Neural progenitor cell (in vitro differentiated cells): ENCODE data around the gene NR1H3. TPM values are rescaled to one million over a fixed set of nuclear protein-coding genes. Genes with fewer than 3 reads are reported as not detected.

Experiments used
- DNase-seq: peaks from one replicate; pipeline ENCODE4 v3.0.0-alpha.2; 2016; ENCODE audit warnings: low spot score
- H2AFZ ChIP-seq: fragments of 200-600 bp; sonication (generic); replicated peaks from 2 replicates; pipeline ENCODE4 v1.6.1; 2016; ENCODE audit warnings: antibody characterized with exemption
- H3F3A ChIP-seq: fragments of 200-600 bp; sonication (generic); 2 replicates; pipeline ENCODE4 v1.6.1; 2016; ENCODE audit warnings: antibody characterized with exemption, low read depth
- H3K27ac ChIP-seq: fragments of 200-600 bp; sonication (generic); 2 replicates; pipeline ENCODE4 v1.5.1; 2016; ENCODE audit warnings: mild to moderate bottlenecking
- H3K27me3 ChIP-seq: fragments of 200-600 bp; sonication (generic); 2 replicates; pipeline ENCODE4 v1.6.1; 2016; ENCODE audit warnings: mild to moderate bottlenecking, moderate library complexity
- H3K36me3 ChIP-seq: fragments of 200-600 bp; sonication (generic); 2 replicates; pipeline ENCODE4 v1.5.1; 2016
- H3K4me1 ChIP-seq: fragments of 200-600 bp; sonication (generic); 2 replicates; pipeline ENCODE4 v1.6.1; 2016; ENCODE audit warnings: mixed run types
- H3K4me2 ChIP-seq: fragments of 200-600 bp; sonication (generic); 2 replicates; pipeline ENCODE4 v1.6.1; 2016
- H3K4me3 ChIP-seq: fragments of 200-600 bp; sonication (generic); 2 replicates; pipeline ENCODE4 v1.5.1; 2016
- H3K79me2 ChIP-seq: fragments of 200-600 bp; sonication (generic); 2 replicates; pipeline ENCODE4 v1.6.1; 2016; ENCODE audit warnings: low read depth
- H3K9ac ChIP-seq: fragments of 200-600 bp; sonication (generic); 2 replicates; pipeline ENCODE4 v1.6.1; 2016
- H3K9me3 ChIP-seq: fragments of 200-600 bp; sonication (generic); 2 replicates; pipeline ENCODE4 v1.5.1; 2016; ENCODE audit warnings: low read depth
- H4K20me1 ChIP-seq: fragments of 200-600 bp; sonication (generic); 2 replicates; pipeline ENCODE4 v1.6.1; 2016; ENCODE audit warnings: low read depth
- H3K27ac Mint-ChIP-seq: 3 replicates; pipeline ENCODE4 v1.8.0; 2021; ENCODE audit warnings: mixed read lengths
- H3K27me3 Mint-ChIP-seq: 2 replicates; pipeline ENCODE4 v1.8.0; 2022; ENCODE audit warnings: low read depth, mild to moderate bottlenecking, inconsistent platforms, moderate library complexity, mixed read lengths; ENCODE audit not compliant: insufficient read depth
- H3K36me3 Mint-ChIP-seq: 3 replicates; pipeline ENCODE4 v1.8.0; 2021; ENCODE audit warnings: mixed read lengths
- H3K4me1 Mint-ChIP-seq: 3 replicates; pipeline ENCODE4 v1.8.0; 2021; ENCODE audit warnings: mixed read lengths
- H3K4me3 Mint-ChIP-seq: 3 replicates; pipeline ENCODE4 v1.8.0; 2021; ENCODE audit warnings: mild to moderate bottlenecking, moderate library complexity, mixed read lengths
- H3K9me3 Mint-ChIP-seq: 3 replicates; pipeline ENCODE4 v1.8.0; 2020; ENCODE audit warnings: mixed read lengths
- EZH2 ChIP-seq: fragments of 200-600 bp; sonication (generic); IDR thresholded peaks from 2 replicates; pipeline ENCODE4 v1.6.1; 2017; ENCODE audit warnings: antibody characterized with exemption, mild to moderate bottlenecking, moderate library complexity
- EZH2phosphoT487 ChIP-seq: fragments of 200-600 bp; sonication (generic); IDR thresholded peaks from 2 replicates; pipeline ENCODE4 v1.6.1; 2017; ENCODE audit warnings: antibody characterized with exemption
- total RNA-seq: library from RNA; depleted of rRNA; stranded (reverse); fragments of >200 nt; gene quantifications from 2 replicates; pipeline ENCODE4 v1.2.3, GENCODE V29; 2015; ENCODE audit warnings: low replicate concordance
- TF ChIP-seq, protein P1 (sequence below): fragments of 200-600 bp; sonication (generic); IDR thresholded peaks from 2 replicates; pipeline ENCODE4 v1.5.1; 2017; ENCODE audit warnings: antibody characterized with exemption, mild to moderate bottlenecking

The NR1H3 gene
- total RNA-seq, 1 donor from 2014 or later = 7.5 TPM

GRCh38 chr11:47299078-47299477 lies 41.3 kb downstream of the NR1H3 start:
- H3K36me3 ChIP-seq = peaks cover 8% of the 10 kb centered on the region
- no peaks in the 10 kb centered on the region for H3K4me1 ChIP-seq
- no peak overlapping the region for H3K27ac ChIP-seq
- H3K36me3 Mint-ChIP-seq = peaks cover 58% of the 10 kb centered on the region
- H3K27me3 Mint-ChIP-seq = peaks cover 2% of the 10 kb centered on the region
- H3K4me3 Mint-ChIP-seq = no peak overlapping the region
- H3K9ac ChIP-seq = no peak overlapping the region
- no peaks in the 10 kb centered on the region for H4K20me1 ChIP-seq
- H3K27me3 ChIP-seq = no peaks in the 10 kb centered on the region
- TF ChIP-seq, protein P1, sequence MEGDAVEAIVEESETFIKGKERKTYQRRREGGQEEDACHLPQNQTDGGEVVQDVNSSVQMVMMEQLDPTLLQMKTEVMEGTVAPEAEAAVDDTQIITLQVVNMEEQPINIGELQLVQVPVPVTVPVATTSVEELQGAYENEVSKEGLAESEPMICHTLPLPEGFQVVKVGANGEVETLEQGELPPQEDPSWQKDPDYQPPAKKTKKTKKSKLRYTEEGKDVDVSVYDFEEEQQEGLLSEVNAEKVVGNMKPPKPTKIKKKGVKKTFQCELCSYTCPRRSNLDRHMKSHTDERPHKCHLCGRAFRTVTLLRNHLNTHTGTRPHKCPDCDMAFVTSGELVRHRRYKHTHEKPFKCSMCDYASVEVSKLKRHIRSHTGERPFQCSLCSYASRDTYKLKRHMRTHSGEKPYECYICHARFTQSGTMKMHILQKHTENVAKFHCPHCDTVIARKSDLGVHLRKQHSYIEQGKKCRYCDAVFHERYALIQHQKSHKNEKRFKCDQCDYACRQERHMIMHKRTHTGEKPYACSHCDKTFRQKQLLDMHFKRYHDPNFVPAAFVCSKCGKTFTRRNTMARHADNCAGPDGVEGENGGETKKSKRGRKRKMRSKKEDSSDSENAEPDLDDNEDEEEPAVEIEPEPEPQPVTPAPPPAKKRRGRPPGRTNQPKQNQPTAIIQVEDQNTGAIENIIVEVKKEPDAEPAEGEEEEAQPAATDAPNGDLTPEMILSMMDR = no peak
- TF ChIP-seq EZH2 (no peak), EZH2phosphoT487 (no peak)
- H2AFZ ChIP-seq = no peak overlapping the region
- no peaks in the 10 kb centered on the region for H3K9me3 ChIP-seq
- no peak overlapping the region for H3K27ac Mint-ChIP-seq
- H3K9me3 Mint-ChIP-seq = peaks cover 38% of the 10 kb centered on the region
- no peak for DNase-seq
- H3K4me3 ChIP-seq = no peak overlapping the region
- no peaks in the 10 kb centered on the region for H3K4me1 Mint-ChIP-seq
- no peaks in the 10 kb centered on the region for H3K79me2 ChIP-seq
- H3K4me2 ChIP-seq = no peak overlapping the region
- no peaks in the 10 kb centered on the region for H3F3A ChIP-seq

DNA sequence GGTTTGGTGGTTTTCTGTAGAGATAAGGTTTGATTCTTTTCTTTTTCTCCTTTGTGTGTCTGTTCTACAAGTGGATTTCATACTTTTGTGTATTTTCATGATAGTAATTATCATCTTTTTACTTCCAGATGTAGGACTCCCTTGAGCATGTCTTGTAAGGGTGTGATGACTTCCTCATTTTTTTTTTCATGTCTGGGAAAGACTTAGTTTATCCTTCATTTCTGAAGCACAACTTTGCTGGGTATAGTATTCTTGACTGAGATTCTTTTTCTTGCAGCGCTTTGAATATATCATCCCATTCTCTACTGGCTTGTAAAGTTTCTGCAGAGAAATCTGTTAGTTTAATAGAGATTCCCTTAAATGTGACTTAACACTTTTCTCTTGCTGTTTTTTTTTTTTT lies 45.1 kb downstream of the NR1H3 start:
- Mint-ChIP-seq H3K9me3 (peaks cover 38% of the 10 kb centered on the region), H3K27me3 (peaks cover 2% of the 10 kb centered on the region), H3K36me3 (peaks cover 55% of the 10 kb centered on the region), H3K27ac (no peak overlapping the region), H3K4me1 (no peaks in the 10 kb centered on the region), H3K4me3 (no peak overlapping the region)
- H4K20me1 ChIP-seq = no peaks in the 10 kb centered on the region
- H3K79me2 ChIP-seq = no peaks in the 10 kb centered on the region
- DNase-seq = no peak
- no peak overlapping the region for H3K4me2 ChIP-seq
- peaks cover 8% of the 10 kb centered on the region for H3K36me3 ChIP-seq
- H3K9me3 ChIP-seq = no peaks in the 10 kb centered on the region
- peaks cover 2% of the 10 kb centered on the region for H3F3A ChIP-seq
- TF ChIP-seq EZH2 (no peak), EZH2phosphoT487 (no peak)
- TF ChIP-seq, protein P1 = no peak
- no peak overlapping the region for H3K27ac ChIP-seq
- H3K9ac ChIP-seq = no peak overlapping the region
- H3K4me1 ChIP-seq = peaks cover 3% of the 10 kb centered on the region
- no peaks in the 10 kb centered on the region for H3K27me3 ChIP-seq
- H3K4me3 ChIP-seq = no peak overlapping the region
- H2AFZ ChIP-seq = no peak overlapping the region

- Mint-ChIP-seq H3K27me3 (no peaks in the 10 kb centered on the region), H3K36me3 (peaks cover 45% of the 10 kb centered on the region), H3K27ac (no peak overlapping the region), H3K4me1 (peaks cover 12% of the 10 kb centered on the region), H3K4me3 (no peak overlapping the region), H3K9me3 (peaks cover 19% of the 10 kb centered on the region)
- Histone ChIP-seq H3K4me3 (no peak overlapping the region), H3K9ac (no peak overlapping the region), H3K27me3 (no peaks in the 10 kb centered on the region), H3K4me1 (peaks cover 19% of the 10 kb centered on the region), H3K27ac (no peak overlapping the region), H3K4me2 (no peak overlapping the region), H2AFZ (no peak overlapping the region), H3K36me3 (peaks cover 8% of the 10 kb centered on the region), H3K9me3 (no peaks in the 10 kb centered on the region), H3K79me2 (no peaks in the 10 kb centered on the region), H4K20me1 (no peaks in the 10 kb centered on the region), H3F3A (peaks cover 20% of the 10 kb centered on the region)
- TF ChIP-seq EZH2phosphoT487 = no peak
- DNase-seq = no peak
Observed at GRCh38 chr11:47305734-47306483, 48.1 kb downstream of the NR1H3 start.

- Mint-ChIP-seq H3K4me1 (peaks cover 12% of the 10 kb centered on the region), H3K4me3 (no peak overlapping the region), H3K36me3 (peaks cover 45% of the 10 kb centered on the region), H3K27ac (no peak overlapping the region), H3K27me3 (no peaks in the 10 kb centered on the region), H3K9me3 (peaks cover 17% of the 10 kb centered on the region)
- H3K9me3 ChIP-seq = no peaks in the 10 kb centered on the region
- no peak for DNase-seq
- H3K4me1 ChIP-seq = peaks cover 19% of the 10 kb centered on the region
- H3K4me2 ChIP-seq = no peak overlapping the region
- H2AFZ ChIP-seq = no peak overlapping the region
- no peaks in the 10 kb centered on the region for H3K27me3 ChIP-seq
- H4K20me1 ChIP-seq = no peaks in the 10 kb centered on the region
- H3K79me2 ChIP-seq = no peaks in the 10 kb centered on the region
- H3K9ac ChIP-seq = no peak overlapping the region
- no peak overlapping the region for H3K27ac ChIP-seq
- H3K36me3 ChIP-seq = peaks cover 8% of the 10 kb centered on the region
- no peak overlapping the region for H3K4me3 ChIP-seq
- peaks cover 20% of the 10 kb centered on the region for H3F3A ChIP-seq
- TF ChIP-seq, protein P1 = no peak
- no peak for TF ChIP-seq EZH2phosphoT487
- no peak for TF ChIP-seq EZH2
Observed at GRCh38 chr11:47306484-47306844, 48.7 kb downstream of the NR1H3 start.
